HL-60 (cell line): ENCODE results near the gene SCN3A.

Source experiments
- DNase-seq, 2 experiments: peaks; one replicate each; pipeline ENCODE4 v3.0.0-alpha.2; 2010 to 2020; ENCODE audit warnings: low read depth in 1 of 2, low spot score in 1 of 2
- H3K27ac ChIP-seq: fragments of 250-450 bp; sonication (Bioruptor Pico); replicated peaks from 2 replicates; pipeline ENCODE4 v1.5.1; 2020; ENCODE audit warnings: mild to moderate bottlenecking, moderate library complexity
- H3K27me3 ChIP-seq: fragments of 250-450 bp; sonication (Bioruptor Pico); 2 replicates; pipeline ENCODE4 v1.5.1; 2021; ENCODE audit warnings: mild to moderate bottlenecking, moderate library complexity; ENCODE audit not compliant: insufficient read depth, poor library complexity, severe bottlenecking
- H3K4me3 ChIP-seq: replicated peaks from 2 replicates; pipeline ENCODE4 v1.5.1; 2011; ENCODE audit warnings: mild to moderate bottlenecking, control low read depth, low read length; ENCODE audit not compliant: insufficient read depth
- GABPA ChIP-seq: IDR thresholded peaks from 2 replicates; pipeline ENCODE4 v1.6.1; 2012; ENCODE audit warnings: low read depth
- POLR2AphosphoS5 ChIP-seq: IDR thresholded peaks from 2 replicates; pipeline ENCODE4 v1.6.1; 2012; ENCODE audit warnings: low read depth
- SPI1 ChIP-seq: IDR thresholded peaks from 2 replicates; pipeline ENCODE4 v1.6.1; 2012; ENCODE audit warnings: low read depth, mild to moderate bottlenecking, borderline replicate concordance
- TF ChIP-seq, protein P1 (sequence below): IDR thresholded peaks from 2 replicates; pipeline ENCODE4 v1.6.1; 2012; ENCODE audit warnings: low read depth; ENCODE audit not compliant: insufficient replicate concordance
- TF ChIP-seq, protein P2 (sequence below): IDR thresholded peaks from one replicate; pipeline ENCODE4 v1.5.1; 2011; ENCODE audit warnings: low read length, control low read depth, inconsistent platforms; ENCODE audit not compliant: insufficient read depth

SCN3A gene

DNA sequence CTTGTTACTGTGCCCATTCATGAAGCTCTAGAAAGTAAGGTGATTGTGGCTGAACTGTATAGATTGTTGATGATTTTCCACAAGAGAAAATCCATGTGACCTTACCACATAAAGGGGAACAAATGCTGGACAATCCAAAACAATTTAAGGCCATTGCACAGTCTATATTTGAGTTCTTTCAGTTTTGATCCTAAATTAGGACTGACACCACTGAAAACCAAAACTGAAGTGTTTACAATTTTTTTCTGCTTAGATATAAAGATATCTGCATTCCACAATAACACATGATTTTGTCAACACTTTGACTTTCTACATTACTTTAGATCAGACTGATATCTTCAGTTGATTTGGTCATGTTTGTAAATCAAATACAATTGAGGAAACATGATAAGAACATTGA, 124.9 kb downstream of the SCN3A start:
- no peak for DNase-seq
- H3K27ac ChIP-seq = no peak overlapping the region
- no peak for TF ChIP-seq GABPA
- TF ChIP-seq, protein P1, sequence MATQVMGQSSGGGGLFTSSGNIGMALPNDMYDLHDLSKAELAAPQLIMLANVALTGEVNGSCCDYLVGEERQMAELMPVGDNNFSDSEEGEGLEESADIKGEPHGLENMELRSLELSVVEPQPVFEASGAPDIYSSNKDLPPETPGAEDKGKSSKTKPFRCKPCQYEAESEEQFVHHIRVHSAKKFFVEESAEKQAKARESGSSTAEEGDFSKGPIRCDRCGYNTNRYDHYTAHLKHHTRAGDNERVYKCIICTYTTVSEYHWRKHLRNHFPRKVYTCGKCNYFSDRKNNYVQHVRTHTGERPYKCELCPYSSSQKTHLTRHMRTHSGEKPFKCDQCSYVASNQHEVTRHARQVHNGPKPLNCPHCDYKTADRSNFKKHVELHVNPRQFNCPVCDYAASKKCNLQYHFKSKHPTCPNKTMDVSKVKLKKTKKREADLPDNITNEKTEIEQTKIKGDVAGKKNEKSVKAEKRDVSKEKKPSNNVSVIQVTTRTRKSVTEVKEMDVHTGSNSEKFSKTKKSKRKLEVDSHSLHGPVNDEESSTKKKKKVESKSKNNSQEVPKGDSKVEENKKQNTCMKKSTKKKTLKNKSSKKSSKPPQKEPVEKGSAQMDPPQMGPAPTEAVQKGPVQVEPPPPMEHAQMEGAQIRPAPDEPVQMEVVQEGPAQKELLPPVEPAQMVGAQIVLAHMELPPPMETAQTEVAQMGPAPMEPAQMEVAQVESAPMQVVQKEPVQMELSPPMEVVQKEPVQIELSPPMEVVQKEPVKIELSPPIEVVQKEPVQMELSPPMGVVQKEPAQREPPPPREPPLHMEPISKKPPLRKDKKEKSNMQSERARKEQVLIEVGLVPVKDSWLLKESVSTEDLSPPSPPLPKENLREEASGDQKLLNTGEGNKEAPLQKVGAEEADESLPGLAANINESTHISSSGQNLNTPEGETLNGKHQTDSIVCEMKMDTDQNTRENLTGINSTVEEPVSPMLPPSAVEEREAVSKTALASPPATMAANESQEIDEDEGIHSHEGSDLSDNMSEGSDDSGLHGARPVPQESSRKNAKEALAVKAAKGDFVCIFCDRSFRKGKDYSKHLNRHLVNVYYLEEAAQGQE = no peak
- H3K4me3 ChIP-seq = no peak overlapping the region
- H3K27me3 ChIP-seq = no peaks in the 10 kb centered on the region

DNA sequence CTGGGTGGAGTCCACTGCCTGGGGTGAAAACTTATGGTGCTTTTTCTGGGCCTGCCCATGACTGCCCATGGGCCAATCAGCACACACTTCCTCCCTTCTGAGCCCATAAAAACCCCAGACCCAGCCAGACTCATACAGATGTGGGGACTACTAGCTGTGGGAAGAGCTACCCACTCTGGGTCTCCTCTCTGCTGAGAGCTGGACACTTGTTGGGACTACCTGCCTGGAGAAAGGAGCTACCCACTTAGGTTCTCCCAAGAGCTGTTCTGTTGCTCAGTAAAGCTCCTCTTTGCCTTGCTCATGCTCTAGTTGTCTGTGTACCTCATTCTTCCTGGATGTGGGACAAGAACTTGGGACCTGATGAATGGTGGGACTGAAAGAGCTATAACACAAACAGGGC, 129.0 kb downstream of the SCN3A start:
- Histone ChIP-seq H3K27ac (no peak overlapping the region), H3K4me3 (no peak overlapping the region), H3K27me3 (no peaks in the 10 kb centered on the region)
- TF ChIP-seq POLR2AphosphoS5 = no peak
- TF ChIP-seq, protein P2, sequence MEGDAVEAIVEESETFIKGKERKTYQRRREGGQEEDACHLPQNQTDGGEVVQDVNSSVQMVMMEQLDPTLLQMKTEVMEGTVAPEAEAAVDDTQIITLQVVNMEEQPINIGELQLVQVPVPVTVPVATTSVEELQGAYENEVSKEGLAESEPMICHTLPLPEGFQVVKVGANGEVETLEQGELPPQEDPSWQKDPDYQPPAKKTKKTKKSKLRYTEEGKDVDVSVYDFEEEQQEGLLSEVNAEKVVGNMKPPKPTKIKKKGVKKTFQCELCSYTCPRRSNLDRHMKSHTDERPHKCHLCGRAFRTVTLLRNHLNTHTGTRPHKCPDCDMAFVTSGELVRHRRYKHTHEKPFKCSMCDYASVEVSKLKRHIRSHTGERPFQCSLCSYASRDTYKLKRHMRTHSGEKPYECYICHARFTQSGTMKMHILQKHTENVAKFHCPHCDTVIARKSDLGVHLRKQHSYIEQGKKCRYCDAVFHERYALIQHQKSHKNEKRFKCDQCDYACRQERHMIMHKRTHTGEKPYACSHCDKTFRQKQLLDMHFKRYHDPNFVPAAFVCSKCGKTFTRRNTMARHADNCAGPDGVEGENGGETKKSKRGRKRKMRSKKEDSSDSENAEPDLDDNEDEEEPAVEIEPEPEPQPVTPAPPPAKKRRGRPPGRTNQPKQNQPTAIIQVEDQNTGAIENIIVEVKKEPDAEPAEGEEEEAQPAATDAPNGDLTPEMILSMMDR = no peak
- no peak for TF ChIP-seq GABPA
- TF ChIP-seq, protein P1 = no peak
- no peak for TF ChIP-seq SPI1
- DNase-seq = no peak

DNA sequence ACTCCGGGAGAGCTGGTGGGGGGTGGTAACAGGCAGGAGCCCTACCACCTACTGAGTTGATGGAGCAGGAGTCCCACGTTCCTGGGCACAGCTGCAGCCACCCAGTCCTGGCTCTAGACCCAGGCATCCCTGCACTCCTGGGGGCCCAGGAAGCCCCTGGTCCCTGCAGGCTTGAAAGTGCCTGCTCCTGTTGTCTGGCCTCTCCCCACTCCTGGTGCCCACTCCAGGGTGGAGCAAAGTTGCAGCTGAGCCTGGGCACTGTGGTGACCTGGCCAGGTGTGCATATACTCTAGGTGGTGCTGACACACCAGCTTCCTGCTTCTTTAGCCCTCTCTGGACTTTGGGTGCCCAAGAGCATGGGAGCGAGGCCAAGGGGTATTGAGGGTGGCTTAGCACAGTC, 129.5 kb downstream of the SCN3A start:
- TF ChIP-seq, protein P1 = no peak
- TF ChIP-seq SPI1 (no peak), GABPA (no peak), POLR2AphosphoS5 (no peak)
- TF ChIP-seq, protein P2 = no peak
- no peak overlapping the region for H3K4me3 ChIP-seq
- H3K27ac ChIP-seq = no peak overlapping the region
- no peaks in the 10 kb centered on the region for H3K27me3 ChIP-seq
- DNase-seq = no peak

DNA sequence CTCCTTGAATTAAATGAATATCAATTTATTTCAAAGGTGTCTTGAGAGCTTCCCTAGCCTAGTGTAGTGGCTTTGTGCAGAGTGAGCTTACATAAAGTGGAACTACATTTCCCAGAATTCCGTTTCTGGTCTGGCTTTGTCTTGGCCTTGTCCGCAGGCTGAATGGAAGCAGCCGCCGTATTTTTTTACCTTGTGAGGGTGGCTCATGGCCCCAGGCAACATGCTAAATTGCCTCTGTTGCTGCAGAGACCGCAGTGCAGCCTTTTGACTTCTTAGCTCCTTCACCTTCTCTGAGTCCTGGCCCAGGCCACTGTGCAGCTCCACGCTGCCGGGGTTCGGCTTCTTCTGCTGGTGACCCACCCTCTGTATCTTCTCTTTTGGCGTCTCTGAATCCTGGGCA, 133.8 kb downstream of the SCN3A start:
- Histone ChIP-seq H3K27me3 (no peaks in the 10 kb centered on the region), H3K4me3 (no peak overlapping the region), H3K27ac (no peak overlapping the region)
- TF ChIP-seq SPI1 (no peak), GABPA (no peak), POLR2AphosphoS5 (no peak)
- TF ChIP-seq, protein P1 = no peak
- TF ChIP-seq, protein P2 = no peak
- no peak for DNase-seq
